Spleen (tissue), 7 donors: ENCODE measurements around the gene TNRC18.

Experiments
- POLR2AphosphoS5 ChIP-seq, 3 donors: sonication (generic); formaldehyde crosslinking; IDR thresholded peaks; one replicate each; pipeline ENCODE4 v1.5.1; 2017; ENCODE audit warnings: antibody characterized with exemption in 3 of 3
- TF ChIP-seq, protein P1 (sequence below), 11 experiments: fragments of 200-600 bp in 7 of 11; fragments of 450-650 bp in 4 of 11; sonication (generic) in 4 of 11; IDR thresholded peaks in 8 of 11; conservative IDR thresholded peaks in 3 of 11; 1 replicate in 7 of 11; 2 replicates in 4 of 11; pipeline versions ENCODE4 v1.4.0 to v1.8.0; 2016 to 2021; ENCODE audit warnings: antibody characterized with exemption in 11 of 11, inconsistent platforms in 4 of 11, mild to moderate bottlenecking in 1 of 11
- donor health status: DM: no; HTN: no; CAD: no; lungs with moderate emphysema.
- donor health status: DM: no; HTN: no; CAD: no.
- donor health status: DM: no; HTN: no; CAD: no.

- no peak for TF ChIP-seq POLR2AphosphoS5 (IDR thresholded peaks at IDR 0.05)
- TF ChIP-seq, protein P1, sequence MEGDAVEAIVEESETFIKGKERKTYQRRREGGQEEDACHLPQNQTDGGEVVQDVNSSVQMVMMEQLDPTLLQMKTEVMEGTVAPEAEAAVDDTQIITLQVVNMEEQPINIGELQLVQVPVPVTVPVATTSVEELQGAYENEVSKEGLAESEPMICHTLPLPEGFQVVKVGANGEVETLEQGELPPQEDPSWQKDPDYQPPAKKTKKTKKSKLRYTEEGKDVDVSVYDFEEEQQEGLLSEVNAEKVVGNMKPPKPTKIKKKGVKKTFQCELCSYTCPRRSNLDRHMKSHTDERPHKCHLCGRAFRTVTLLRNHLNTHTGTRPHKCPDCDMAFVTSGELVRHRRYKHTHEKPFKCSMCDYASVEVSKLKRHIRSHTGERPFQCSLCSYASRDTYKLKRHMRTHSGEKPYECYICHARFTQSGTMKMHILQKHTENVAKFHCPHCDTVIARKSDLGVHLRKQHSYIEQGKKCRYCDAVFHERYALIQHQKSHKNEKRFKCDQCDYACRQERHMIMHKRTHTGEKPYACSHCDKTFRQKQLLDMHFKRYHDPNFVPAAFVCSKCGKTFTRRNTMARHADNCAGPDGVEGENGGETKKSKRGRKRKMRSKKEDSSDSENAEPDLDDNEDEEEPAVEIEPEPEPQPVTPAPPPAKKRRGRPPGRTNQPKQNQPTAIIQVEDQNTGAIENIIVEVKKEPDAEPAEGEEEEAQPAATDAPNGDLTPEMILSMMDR (IDR thresholded peaks at IDR 0.05 in 8 of 11, conservative IDR thresholded peaks at IDR 0.05 in 3 of 11): no peak
Observed at GRCh38 chr7:5383314-5384098, 40.1 kb downstream of the TNRC18 start.
